Measurements from ENCODE around the gene PAGE2B. TPM values are rescaled to one million over a fixed set of nuclear protein-coding genes. Genes with fewer than 3 reads are reported as not detected.
"Not testable (repeated sequence)": the region's sequence is repeated elsewhere in the genome, so short reads cannot be mapped to it uniquely, and the experiment has no call there.

The PAGE2B gene
- total RNA-seq, 4 donors from 2014 or later: not detected

DNA sequence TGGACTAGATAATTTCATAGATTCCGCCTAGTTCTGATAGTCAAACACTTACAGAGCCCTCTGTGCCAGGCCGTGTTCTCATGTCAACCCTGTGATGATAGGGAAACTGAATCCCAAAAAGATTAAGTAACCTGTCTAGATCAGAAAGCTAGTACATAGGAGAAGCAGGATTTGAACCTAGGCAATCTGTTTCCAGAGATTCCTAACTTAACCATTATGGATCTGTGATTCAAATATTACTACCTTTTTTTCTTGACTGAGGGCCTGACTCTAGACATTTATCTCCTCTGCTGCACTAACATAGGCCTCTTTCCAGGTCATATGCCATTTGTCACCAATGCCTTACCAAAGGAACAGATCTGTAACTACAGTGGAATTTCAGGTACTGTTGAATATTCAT lies 45.5 kb upstream of the PAGE2B start:
- no peaks in the 10 kb centered on the region for H3K36me3 ChIP-seq
- H3K4me1 ChIP-seq: no peaks in the 10 kb centered on the region
- TF ChIP-seq CTCF (IDR thresholded peaks at IDR 0.05) (no peak), POLR2A (IDR thresholded peaks at IDR 0.05) (no peak)
- no peaks in the 10 kb centered on the region for H3K27me3 ChIP-seq
- DNase-seq: no peak
- H3K4me3 ChIP-seq: no peak overlapping the region
- no peaks in the 10 kb centered on the region for H3K9me3 ChIP-seq
- H3K27ac ChIP-seq: no peak overlapping the region
- intact Hi-C loops (cut with DNase I; ENCODE audit: low total_unique reads): no loop called here

DNA sequence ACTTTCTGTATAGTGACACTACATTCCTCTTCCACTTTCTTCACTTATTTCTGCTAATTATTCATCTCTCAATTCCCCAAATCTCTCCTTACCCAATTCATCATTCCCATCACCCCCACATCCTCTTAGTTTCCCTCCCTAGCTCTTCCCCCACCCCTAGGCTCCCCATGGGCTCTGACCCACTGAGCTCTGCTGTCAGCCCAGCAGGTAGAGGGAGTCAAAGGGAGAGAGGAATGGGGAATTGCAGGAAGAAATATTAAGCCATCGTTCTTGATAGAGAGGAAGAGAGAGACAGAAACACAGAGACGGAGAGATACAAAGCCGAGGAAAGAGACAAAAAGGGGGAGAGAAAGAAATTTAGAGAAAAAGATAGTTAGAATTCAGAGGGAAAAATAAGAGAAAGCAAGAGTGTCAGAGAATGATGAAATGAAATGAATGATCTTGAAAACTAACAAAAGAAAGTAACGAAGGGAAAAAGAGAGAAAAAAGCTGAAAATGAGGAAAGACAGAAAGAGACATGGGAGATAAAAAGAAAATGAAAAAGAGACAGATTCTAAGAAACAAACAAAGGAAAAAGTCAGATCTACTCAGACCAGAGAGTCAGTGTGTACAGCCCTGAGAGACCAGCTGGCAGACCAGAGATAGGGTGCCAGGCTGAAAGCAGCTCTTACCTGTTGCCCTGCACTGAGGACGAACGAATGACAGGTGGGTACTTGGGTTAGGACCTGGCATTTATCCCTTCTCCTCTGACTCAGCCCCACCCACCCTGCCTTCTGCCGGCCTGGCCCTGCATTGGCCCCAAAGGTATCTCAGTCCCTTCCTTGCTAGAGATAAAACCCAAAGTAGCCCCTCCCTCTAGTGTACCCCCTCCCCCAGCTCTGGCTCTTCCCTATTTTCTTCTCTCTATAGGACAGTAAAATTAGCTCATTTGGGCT lies 44.3 kb upstream of the PAGE2B start, which contains the start of gene ALAS2:
TSS of gene ALAS2 (minus strand) at position 707 of the 935 bp plus-strand sequence. CDS start 4,977 bp downstream, outside the sequence.
- no peak for DNase-seq
- intact Hi-C loops (cut with DNase I; ENCODE audit: low total_unique reads): no loop called here
- no peaks in the 10 kb centered on the region for H3K9me3 ChIP-seq
- TF ChIP-seq POLR2A (IDR thresholded peaks at IDR 0.05): no peak
- TF ChIP-seq CTCF (IDR thresholded peaks at IDR 0.05): no peak
- H3K36me3 ChIP-seq: no peaks in the 10 kb centered on the region
- no peaks in the 10 kb centered on the region for H3K27me3 ChIP-seq
- no peaks in the 10 kb centered on the region for H3K4me1 ChIP-seq
- no peak within 1 kb of the TSS for H3K4me3 ChIP-seq
- H3K27ac ChIP-seq: no peak within 1 kb of the TSS

DNA sequence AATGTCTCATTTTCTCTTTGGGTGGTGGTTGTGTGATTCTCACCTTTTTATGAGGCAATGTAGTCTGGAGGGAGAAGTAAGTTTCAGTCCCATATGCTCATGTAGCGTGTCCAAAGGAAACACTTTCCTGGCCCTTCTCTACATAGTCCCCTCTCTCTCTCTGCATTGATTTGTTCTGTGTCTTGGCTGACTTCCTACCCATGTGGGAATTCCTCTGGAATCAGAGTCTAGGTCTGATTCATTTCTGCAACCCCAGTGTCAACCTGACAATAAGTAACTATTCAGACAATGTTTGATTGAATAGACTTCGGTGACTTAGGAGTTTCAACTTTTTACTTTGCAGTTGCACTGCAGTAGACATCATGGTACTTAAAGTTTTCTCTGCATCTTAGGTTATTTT lies 41.4 kb upstream of the PAGE2B start:
- Histone ChIP-seq H3K27ac (no peak overlapping the region), H3K27me3 (no peaks in the 10 kb centered on the region), H3K9me3 (no peaks in the 10 kb centered on the region), H3K4me1 (no peaks in the 10 kb centered on the region), H3K36me3 (no peaks in the 10 kb centered on the region), H3K4me3 (no peak overlapping the region)
- DNase-seq: no peak
- intact Hi-C loops (cut with DNase I; ENCODE audit: low total_unique reads): no loop called here
- no peak for TF ChIP-seq POLR2A (IDR thresholded peaks at IDR 0.05)
- TF ChIP-seq CTCF (IDR thresholded peaks at IDR 0.05): no peak

DNA sequence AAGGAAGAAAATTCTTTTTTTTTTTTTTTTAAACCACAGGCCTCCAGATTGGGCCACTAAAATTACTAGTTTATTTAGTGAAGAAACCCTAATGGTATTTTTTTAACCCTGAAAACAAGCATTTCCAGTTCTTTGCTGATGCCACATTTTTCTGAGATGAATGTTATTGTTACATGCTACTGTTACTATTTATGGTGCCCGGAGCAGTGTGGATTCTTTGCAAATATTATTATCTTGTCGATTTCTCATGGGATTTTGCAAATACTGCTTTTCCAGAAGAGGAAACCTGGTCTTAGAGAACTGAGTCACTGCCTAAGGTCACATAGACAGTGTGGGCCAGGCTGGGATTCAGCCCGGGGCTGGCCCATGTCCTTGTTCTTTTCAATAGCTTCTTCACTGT lies 35.4 kb upstream of the PAGE2B start:
- Histone ChIP-seq H3K4me3 (no peak overlapping the region), H3K9me3 (no peaks in the 10 kb centered on the region), H3K4me1 (no peaks in the 10 kb centered on the region), H3K36me3 (no peaks in the 10 kb centered on the region), H3K27ac (no peak overlapping the region), H3K27me3 (no peaks in the 10 kb centered on the region)
- no peak for DNase-seq
- TF ChIP-seq POLR2A (IDR thresholded peaks at IDR 0.05) (no peak), CTCF (IDR thresholded peaks at IDR 0.05) (no peak)
- intact Hi-C loops (cut with DNase I; ENCODE audit: low total_unique reads): no loop called here

- no peak overlapping the region for H3K27ac ChIP-seq
- no peak for TF ChIP-seq CTCF (IDR thresholded peaks at IDR 0.05)
- no peak for TF ChIP-seq POLR2A (IDR thresholded peaks at IDR 0.05)
Measured at GRCh38 chrX:55041514-55041913, 33.3 kb upstream of the PAGE2B start.

GRCh38 chrX:55050599-55050998 lies 24.2 kb upstream of the PAGE2B start:
- H3K4me3 ChIP-seq; H3K27ac ChIP-seq; H3K4me1 ChIP-seq; H3K9me3 ChIP-seq; DNase-seq; intact Hi-C loops (cut with DNase I; ENCODE audit: low total_unique reads); H3K36me3 ChIP-seq; H3K27me3 ChIP-seq: not testable (repeated sequence)

More at GRCh38 chrX:55041514-55041913, 33.3 kb upstream of the PAGE2B start:
- no peak for DNase-seq
- Histone ChIP-seq H3K36me3 (no peaks in the 10 kb centered on the region), H3K4me1 (no peaks in the 10 kb centered on the region), H3K9me3 (no peaks in the 10 kb centered on the region), H3K27me3 (no peaks in the 10 kb centered on the region), H3K4me3 (no peak overlapping the region)
- intact Hi-C loops (cut with DNase I; ENCODE audit: low total_unique reads): no loop called here
